Right hindlimb (tissue), 1 donor: Measurements from ENCODE around the gene AAK1.
A peak's percentile ranks its signal among the peaks of the same experiment; 100 is the strongest.
"Not testable (repeated sequence)": the region's sequence is repeated elsewhere in the genome, so short reads cannot be mapped to it uniquely, and the experiment has no call there.

Experiments
- DNase-seq: peaks from one replicate; pipeline ENCODE4 v3.0.0-alpha.2; 2018

The AAK1 gene

DNA sequence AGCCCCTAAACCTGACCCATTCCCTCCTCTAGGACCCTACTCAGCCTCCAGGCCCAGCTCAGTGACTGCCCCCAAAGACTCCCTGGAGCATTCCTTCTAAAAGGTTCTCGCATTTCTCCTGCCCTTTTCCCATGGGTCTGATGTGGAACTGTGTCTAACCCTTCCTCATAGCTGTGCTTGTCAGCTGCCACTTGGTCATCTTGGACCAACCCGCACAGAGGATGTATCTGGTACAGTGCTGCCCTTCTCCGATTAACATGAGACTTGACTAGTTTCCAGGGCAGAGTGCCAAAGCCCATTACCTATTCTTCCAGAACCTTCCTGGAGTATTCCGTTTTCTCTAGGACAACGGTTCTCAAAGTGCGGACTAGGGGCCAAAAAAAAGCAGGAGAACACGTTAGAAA lies 205.8 kb downstream of the AAK1 start:
- no peak for DNase-seq

DNA sequence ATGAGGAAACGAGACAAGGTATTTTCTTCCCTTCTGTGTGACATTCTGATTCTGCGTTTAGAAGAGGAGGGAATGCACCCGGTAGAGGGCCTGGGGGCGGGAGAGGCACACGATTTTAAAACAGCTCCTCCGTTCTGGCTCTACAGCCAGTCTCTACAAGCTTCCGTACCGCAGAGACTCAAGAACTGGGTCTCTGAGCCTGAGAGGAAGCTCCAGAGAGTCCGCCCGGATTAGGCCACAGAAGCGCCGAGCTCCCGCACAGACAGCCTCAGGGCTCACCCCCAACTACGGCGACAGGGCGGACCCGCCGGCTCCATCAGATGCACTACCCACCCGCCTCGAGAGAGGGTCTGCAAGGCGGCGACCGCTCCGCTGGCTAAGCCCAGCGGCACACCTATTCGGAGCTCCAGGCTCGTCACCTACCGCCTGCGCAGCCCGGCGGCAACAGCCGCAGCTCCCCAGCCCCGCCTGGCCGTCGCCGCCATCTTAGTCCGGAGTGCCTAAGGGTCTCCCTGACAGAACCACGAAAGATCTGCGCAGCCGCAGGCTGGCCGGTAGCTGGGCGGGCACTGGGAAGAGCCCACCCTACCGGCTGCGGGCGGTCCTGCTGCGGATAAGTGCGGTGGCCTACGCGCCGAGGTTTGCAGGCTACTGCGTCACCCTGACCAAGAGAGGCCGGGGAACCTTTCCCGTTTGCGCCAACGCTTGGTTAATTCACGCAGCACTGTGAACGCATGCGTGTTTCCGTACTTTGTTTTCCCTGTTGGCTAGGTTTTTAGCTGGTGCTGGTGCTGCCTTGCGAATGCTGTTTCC lies 206.4 kb downstream of the AAK1 start, which contains the start of gene NFU1:
Gene NFU1 (minus strand): TSS at position 498 of the 813 bp plus-strand sequence. CDS start 13 bp downstream, at position 485.
- DNase-seq, result peak; percentile 98

- no peak for DNase-seq
Measured at GRCh38 chr2:69436596-69436937, 207.0 kb downstream of the AAK1 start.

DNA sequence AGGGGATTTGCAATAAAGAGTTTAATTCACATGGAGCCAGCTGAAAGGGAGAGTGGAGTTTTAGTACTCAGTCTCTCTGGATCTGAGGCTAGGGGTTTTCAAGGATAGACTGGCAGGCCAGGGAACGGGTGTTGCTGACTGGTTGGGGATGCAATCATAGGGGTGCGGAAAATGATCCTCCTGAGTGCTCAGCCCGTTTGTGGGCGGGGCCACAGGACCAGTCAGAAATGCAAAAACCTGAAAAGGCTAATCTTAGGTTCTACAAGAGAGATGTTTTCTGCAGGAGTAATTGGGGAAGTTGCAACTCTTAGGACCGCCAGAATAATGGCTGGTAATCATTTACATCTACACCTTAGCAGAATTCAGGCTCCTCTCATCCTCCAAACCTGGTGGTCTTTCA lies 208.8 kb downstream of the AAK1 start:
- DNase-seq, result no peak

DNA sequence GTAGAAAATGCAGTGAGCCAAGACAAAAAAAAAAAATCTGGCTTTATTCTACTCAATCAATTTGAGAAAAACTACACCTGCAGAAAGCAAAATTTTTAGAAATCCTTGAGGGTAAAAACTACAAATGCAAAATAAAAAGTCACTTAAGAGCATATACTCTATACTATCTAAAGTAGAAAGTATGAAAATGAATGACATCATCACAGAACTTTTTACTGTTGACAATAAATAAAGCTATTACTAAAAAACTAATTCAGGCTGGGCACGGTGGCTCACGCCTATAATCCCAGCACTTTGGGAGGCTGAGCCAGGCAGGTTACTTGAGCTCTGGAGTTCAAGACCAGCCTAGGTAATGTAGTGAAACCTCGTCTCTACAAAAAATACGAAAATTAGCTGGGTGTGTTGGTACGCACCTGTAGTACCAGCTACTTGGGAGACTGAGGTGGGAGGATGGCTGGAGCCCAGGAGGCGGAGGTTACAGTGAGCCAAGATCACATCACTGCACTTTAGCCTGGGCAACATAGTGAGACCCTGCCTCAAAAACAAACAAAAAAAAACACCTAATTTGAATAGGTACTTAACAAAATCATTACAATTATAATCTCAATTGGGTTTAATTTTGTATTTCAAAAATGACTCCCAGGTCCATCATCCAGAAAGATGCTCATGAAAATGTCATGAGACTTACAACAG lies 213.9 kb downstream of the AAK1 start:
- DNase-seq, result no peak

DNA sequence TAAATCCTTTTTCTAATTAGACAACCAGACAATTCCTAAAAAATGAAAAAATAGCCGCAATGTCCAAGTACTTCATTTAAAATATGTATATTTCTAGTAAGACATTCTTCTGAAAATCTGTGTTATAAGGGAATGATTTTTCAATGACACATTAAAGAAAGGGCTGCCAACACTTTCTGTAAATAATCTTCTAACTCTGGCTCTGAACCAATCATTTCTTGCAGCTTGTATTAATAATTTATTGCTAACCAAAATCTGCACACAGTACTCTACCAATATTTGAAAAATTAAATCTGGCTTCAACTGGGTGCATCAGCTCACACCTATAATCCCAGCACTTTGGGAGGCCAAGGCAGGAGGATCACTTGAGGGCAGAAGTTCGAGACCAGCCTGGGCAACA lies 214.6 kb downstream of the AAK1 start:
- DNase-seq, result no peak

DNA sequence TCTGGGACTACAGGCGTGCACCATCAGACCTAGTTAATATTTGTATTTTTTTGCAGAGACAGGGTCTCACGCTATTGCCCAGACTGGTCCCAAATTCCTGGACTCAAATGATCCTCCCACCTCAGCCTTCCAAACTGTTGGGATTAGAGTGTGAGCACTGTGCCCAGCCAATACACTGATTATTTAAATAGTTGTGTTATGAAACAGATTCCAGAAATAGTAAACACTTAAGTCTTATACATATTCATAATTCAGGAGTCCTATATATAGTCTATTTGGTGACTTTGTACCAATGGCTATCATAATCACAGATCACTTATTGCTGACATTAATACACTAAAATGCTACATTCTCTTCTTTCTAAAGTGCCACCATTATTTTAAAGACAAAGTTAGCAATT lies 219.1 kb downstream of the AAK1 start:
- no peak for DNase-seq

DNA sequence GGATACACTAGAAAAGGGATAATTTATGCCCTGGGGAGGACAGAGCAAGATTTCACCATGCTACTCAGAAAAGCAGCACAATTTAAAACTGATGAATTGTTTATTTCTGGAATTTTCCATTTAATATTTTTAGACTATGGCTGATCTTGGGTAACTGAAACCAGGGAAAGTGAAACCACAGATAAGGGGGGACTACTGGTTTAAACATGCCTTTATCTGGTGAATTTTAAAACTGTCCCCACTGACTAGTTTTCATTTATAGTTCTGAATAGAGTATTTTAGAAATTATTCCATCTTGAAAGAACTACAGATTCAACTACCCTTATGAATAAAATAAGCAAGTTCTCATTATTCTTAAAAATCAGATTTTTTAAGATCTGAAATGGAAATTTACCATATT lies 221.3 kb downstream of the AAK1 start:
- no peak for DNase-seq

- DNase-seq, result not testable (repeated sequence)
Measured at GRCh38 chr2:69419111-69419510, 224.4 kb downstream of the AAK1 start.

DNA sequence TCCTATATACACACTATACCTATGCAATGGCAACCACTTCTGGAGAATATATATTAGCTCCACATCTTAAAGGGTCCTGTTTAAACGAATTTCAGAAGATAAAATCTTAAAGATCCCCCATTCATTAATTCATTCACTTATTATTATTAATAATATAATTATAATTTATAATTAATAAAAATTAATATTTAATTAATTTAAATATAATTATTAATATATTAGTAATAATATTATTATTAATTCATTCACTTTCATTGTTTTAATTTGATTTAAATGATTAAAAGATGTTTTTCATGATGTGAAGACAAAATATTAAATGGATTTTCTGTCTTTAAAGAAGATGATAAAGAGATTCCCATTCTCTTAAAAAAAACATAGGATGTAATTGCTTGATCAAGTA lies 227.4 kb downstream of the AAK1 start:
- DNase-seq, result no peak
